ENCODE data around the gene RAB11FIP3.

GRCh38 chr16:381789-382717 is 43.4 kb upstream of the RAB11FIP3 start, which contains the start of gene PGAP6:
- TF ChIP-seq CTCF (conservative IDR thresholded peaks at IDR 0.05 in 1 of 2, IDR thresholded peaks at IDR 0.05 in 1 of 2; ENCODE audit: extremely low read depth in 1 of 2, insufficient read depth in 1 of 2, low read depth in 1 of 2, low read length in 2 of 2): no peak
- TF ChIP-seq EZH2 (IDR thresholded peaks at IDR 0.05; ENCODE audit: borderline replicate concordance, low read length): no peak
